B cell (primary cell): ENCODE measurements around the gene YIPF2. TPM values are rescaled to one million over a fixed set of nuclear protein-coding genes. Genes with fewer than 3 reads are reported as not detected.

Source experiments
- ATAC-seq: fragments of 200-7000 bp; cut with Tn5 transposase; one replicate; pipeline ENCODE4 v1.10.0; 2021; ENCODE audit warnings: low read depth, mild to moderate bottlenecking, moderate number of reproducible peaks, moderate library complexity
- CTCF ChIA-PET: fragments of 350-600 bp; sonication (Branson Sonifier 250); formaldehyde crosslinking; loops from one replicate; lab custom pipeline; 2021; ENCODE audit warnings: antibody characterized with exemption, inconsistent platforms; lab: Charles Lee
- POLR2A ChIA-PET: fragments of 350-600 bp; sonication (Branson Sonifier 250); formaldehyde crosslinking; loops from one replicate; lab custom pipeline; 2021; ENCODE audit warnings: antibody characterized with exemption; lab: Charles Lee
- DNase-seq: peaks from one replicate; pipeline ENCODE4 v3.0.0; 2013
- H2AFZ ChIP-seq: 2 replicates; pipeline ENCODE4 v1.6.1; 2012; ENCODE audit warnings: mild to moderate bottlenecking, low read depth, low read length; ENCODE audit not compliant: insufficient read depth, poor library complexity, severe bottlenecking
- H3K27ac ChIP-seq, 2 donors: 1 replicate in 1 of 2; 2 replicates in 1 of 2; pipeline ENCODE4 v1.5.1; 2012 to 2013; ENCODE audit warnings: low read length in 2 of 2, mild to moderate bottlenecking in 2 of 2, moderate library complexity in 1 of 2
- H3K27me3 ChIP-seq, 4 experiments: fragments of 200-600 bp in 1 of 4; sonication (generic) in 1 of 4; replicated peaks in 1 of 4; 1 replicate in 2 of 4; 2 replicates in 2 of 4; pipeline versions ENCODE4 v1.6.1 to v1.7.0; 2013 to 2016; ENCODE audit warnings: low read length in 3 of 4, mild to moderate bottlenecking in 2 of 4, mixed read lengths in 1 of 4, moderate library complexity in 1 of 4; ENCODE audit not compliant: insufficient read depth in 4 of 4, control insufficient read depth in 3 of 4; ENCODE audit errors: control extremely low read depth in 1 of 4
- H3K36me3 ChIP-seq, 2 experiments: replicated peaks in 1 of 2; 1 replicate in 1 of 2; 2 replicates in 1 of 2; pipeline versions ENCODE4 v1.6.1 to v1.7.1; 2013; ENCODE audit warnings: low read length in 1 of 2; ENCODE audit not compliant: insufficient read depth in 2 of 2, control insufficient read depth in 1 of 2; ENCODE audit errors: control extremely low read depth in 1 of 2, extremely low read depth in 1 of 2
- H3K4me1 ChIP-seq, 2 donors: fragments of 200-600 bp in 1 of 2; sonication (generic) in 1 of 2; 1 replicate in 1 of 2; 2 replicates in 1 of 2; pipeline versions ENCODE4 v1.5.1 to v1.6.1; 2013 to 2017; ENCODE audit warnings: low read length in 2 of 2; ENCODE audit not compliant: control insufficient read depth in 2 of 2, insufficient read depth in 2 of 2
- H3K4me2 ChIP-seq: replicated peaks from 2 replicates; pipeline ENCODE3; 2012; ENCODE audit warnings: mild to moderate bottlenecking, low read depth, low read length; ENCODE audit not compliant: poor library complexity, severe bottlenecking
- H3K4me3 ChIP-seq, 5 experiments: fragments of 200-600 bp in 1 of 5; sonication (generic) in 1 of 5; 1 replicate in 3 of 5; 2 replicates in 2 of 5; pipeline versions ENCODE4 v1.5.1 to v1.7.0; 2011 to 2016; ENCODE audit warnings: low read length in 4 of 5, mild to moderate bottlenecking in 4 of 5, low read depth in 2 of 5, control low read depth in 1 of 5, moderate library complexity in 1 of 5; ENCODE audit not compliant: insufficient read depth in 1 of 5; ENCODE audit errors: control extremely low read depth in 1 of 5, extremely low read depth in 1 of 5
- H3K79me2 ChIP-seq: fragments of 200-600 bp; sonication (generic); one replicate; pipeline ENCODE4 v1.6.0; 2016; ENCODE audit warnings: low read length; ENCODE audit not compliant: control insufficient read depth, insufficient read depth
- H3K9ac ChIP-seq: fragments of 200-600 bp; sonication (generic); 2 replicates; pipeline ENCODE4 v1.6.1; 2017; ENCODE audit warnings: mild to moderate bottlenecking, low read length, moderate library complexity
- H3K9me3 ChIP-seq, 3 donors: one replicate each; pipeline versions ENCODE4 v1.6.1 to v1.7.1; 2013; ENCODE audit warnings: low read length in 2 of 3; ENCODE audit not compliant: control insufficient read depth in 2 of 3, insufficient read depth in 1 of 3; ENCODE audit errors: control extremely low read depth in 1 of 3
- H4K20me1 ChIP-seq: 2 replicates; pipeline ENCODE4 v1.6.0; 2012; ENCODE audit warnings: mild to moderate bottlenecking, low read length; ENCODE audit not compliant: insufficient read depth, control insufficient read depth, poor library complexity, severe bottlenecking
- H3K27ac Mint-ChIP-seq: one replicate; pipeline ENCODE4 v1.8.0; 2021; ENCODE audit warnings: mixed read lengths
- H3K27me3 Mint-ChIP-seq: one replicate; pipeline ENCODE4 v1.8.0; 2021; ENCODE audit warnings: mixed read lengths
- H3K4me1 Mint-ChIP-seq: one replicate; pipeline ENCODE4 v1.8.0; 2021; ENCODE audit warnings: mixed read lengths
- H3K4me3 Mint-ChIP-seq: one replicate; pipeline ENCODE4 v1.8.0; 2021; ENCODE audit warnings: mixed read lengths
- H3K9me3 Mint-ChIP-seq: one replicate; pipeline ENCODE4 v1.8.0; 2022; ENCODE audit warnings: mixed read lengths; ENCODE audit not compliant: insufficient read depth
- EZH2 ChIP-seq: IDR thresholded peaks from 2 replicates; pipeline ENCODE4 v1.6.1; 2012; ENCODE audit warnings: borderline replicate concordance, low read depth, mild to moderate bottlenecking, moderate library complexity, low read length; ENCODE audit not compliant: insufficient read depth, poor library complexity, severe bottlenecking
- WGBS: methylation state at CpG from one replicate; pipeline ENCODE4 v1.1.5; 2013; ENCODE audit warnings: missing lambda C conversion rate; ENCODE audit not compliant: insufficient coverage; 5-methylcytosine and 5-hydroxymethylcytosine counted together
- intact Hi-C: fragments of 100-400 bp; cut with micrococcal nuclease; formaldehyde crosslinking; loops from one replicate; pipeline ENCODE4 v1.10.0; 2022
- polyA plus RNA-seq: library from polyadenylated mRNA; depleted of rRNA; stranded (reverse); fragments of >200 nt; gene quantifications from 2 replicates; pipeline ENCODE4 v1.2.3, GENCODE V29; 2012
- total RNA-seq, 2 donors: library from RNA; stranded (reverse); fragments of 120-200 nt in 1 of 2; gene quantifications; 1 replicate in 1 of 2; 2 replicates in 1 of 2; pipeline versions ENCODE4 v1.2.3 to v1.2.4, GENCODE V29; 2013 to 2022
- TF ChIP-seq, protein P1 (sequence below): fragments of 200-600 bp; IDR thresholded peaks from one replicate; pipeline ENCODE4 v1.8.0; 2022; ENCODE audit warnings: antibody characterized with exemption, mild to moderate bottlenecking

The YIPF2 gene
- total and polyA plus RNA-seq, 2 donors (not counting 1 experiment from before 2014, with no cell fraction given), result 19.8 to 34.8 TPM

DNA sequence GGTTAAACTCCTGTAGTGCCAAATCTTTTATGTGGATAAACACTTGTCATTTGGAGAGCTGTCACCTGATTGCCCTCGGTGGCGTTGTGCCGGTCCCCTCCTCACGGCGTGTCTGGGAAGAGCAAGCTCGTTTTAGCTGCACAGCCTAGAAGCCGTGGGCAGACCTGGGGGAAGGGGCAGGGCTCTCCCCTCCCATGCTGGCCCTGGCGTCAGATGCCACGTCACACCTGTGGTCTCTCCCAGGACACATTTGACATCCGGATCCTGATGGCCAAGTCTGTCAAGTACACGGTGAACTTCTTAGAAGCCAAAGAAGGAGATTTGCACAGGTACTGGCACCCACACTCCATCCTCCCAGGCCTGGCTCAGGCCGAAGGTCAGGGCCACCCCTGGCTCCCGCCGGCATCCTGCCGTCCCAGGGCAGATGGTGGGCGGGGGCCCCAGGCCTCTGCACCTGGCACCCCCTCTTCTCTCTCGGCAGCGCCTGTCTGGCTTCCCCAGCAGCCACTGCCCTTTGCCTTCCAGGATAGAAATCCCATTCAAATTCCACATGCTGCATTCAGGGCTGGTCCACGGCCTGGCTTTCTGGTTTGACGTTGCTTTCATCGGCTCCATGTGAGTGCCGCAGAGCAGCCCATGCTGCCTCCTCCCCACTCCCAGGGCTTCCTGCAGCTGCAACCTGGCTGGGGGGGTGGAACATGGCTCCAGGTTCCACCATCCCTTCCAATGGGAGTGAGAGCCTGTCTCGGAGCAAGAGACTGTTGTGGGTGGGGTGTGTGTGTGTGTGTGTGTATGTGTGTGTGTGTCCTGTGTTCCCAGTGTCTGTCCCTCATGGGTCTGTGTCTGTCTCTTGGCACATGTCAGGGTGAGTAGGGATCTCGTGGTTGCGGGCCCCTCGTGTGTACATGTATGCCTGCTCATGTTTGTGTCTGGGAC is 8.8 kb downstream of the YIPF2 start:
- Mint-ChIP-seq H3K27ac (no peak overlapping the region), H3K4me3 (no peak overlapping the region), H3K9me3 (no peaks in the 10 kb centered on the region), H3K27me3 (no peaks in the 10 kb centered on the region), H3K4me1 (peaks cover 4% of the 10 kb centered on the region)
- 94% methylated on average over 25 of the region's 26 CpGs for WGBS
- H3K36me3 ChIP-seq, result peaks cover 0 to 28% of the 10 kb centered on the region in 2 experiments
- no peaks in the 10 kb centered on the region for H3K9me3 ChIP-seq
- no peaks in the 10 kb centered on the region for H3K27me3 ChIP-seq
- H3K4me2 ChIP-seq, result no peak overlapping the region
- DNase-seq (no peak), ATAC-seq (no peak)
- H3K79me2 ChIP-seq, result no peaks in the 10 kb centered on the region
- H3K4me1 ChIP-seq, result no peaks in the 10 kb centered on the region
- CTCF ChIA-PET, result no interaction called here
- no peak overlapping the region for H3K9ac ChIP-seq
- POLR2A ChIA-PET, result no interaction called here
- no peak overlapping the region for H3K27ac ChIP-seq
- intact Hi-C loops, result no loop called here
- no peak overlapping the region for H3K4me3 ChIP-seq
- TF ChIP-seq, protein P1, sequence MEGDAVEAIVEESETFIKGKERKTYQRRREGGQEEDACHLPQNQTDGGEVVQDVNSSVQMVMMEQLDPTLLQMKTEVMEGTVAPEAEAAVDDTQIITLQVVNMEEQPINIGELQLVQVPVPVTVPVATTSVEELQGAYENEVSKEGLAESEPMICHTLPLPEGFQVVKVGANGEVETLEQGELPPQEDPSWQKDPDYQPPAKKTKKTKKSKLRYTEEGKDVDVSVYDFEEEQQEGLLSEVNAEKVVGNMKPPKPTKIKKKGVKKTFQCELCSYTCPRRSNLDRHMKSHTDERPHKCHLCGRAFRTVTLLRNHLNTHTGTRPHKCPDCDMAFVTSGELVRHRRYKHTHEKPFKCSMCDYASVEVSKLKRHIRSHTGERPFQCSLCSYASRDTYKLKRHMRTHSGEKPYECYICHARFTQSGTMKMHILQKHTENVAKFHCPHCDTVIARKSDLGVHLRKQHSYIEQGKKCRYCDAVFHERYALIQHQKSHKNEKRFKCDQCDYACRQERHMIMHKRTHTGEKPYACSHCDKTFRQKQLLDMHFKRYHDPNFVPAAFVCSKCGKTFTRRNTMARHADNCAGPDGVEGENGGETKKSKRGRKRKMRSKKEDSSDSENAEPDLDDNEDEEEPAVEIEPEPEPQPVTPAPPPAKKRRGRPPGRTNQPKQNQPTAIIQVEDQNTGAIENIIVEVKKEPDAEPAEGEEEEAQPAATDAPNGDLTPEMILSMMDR, result no peak
- no peak for TF ChIP-seq EZH2
- H4K20me1 ChIP-seq, result no peaks in the 10 kb centered on the region
- no peak overlapping the region for H2AFZ ChIP-seq

DNA sequence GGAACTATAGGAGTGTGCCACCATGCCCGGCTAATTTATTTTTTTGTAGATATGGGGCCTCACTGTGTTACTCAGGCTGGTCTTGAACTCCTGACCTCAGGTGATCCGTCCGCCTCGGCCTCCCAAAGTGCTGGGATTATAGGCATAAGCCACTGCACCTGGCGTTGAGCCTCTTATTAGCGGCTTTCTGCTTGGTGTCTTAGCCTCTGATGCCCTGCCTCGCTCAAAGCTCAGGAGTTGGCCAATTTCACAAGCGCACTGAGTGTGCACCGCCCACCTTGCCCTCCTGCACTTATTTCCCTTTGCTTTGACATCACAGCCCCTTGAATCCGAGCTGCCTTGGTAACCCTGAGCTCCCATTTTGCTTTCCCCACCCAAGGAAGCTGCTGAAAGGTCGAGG is 10.1 kb downstream of the YIPF2 start:
- WGBS, result 98% methylated on average over 9 of the region's 11 CpGs

More for the DNA sequence above, 10.1 kb downstream of the YIPF2 start:
- Mint-ChIP-seq H3K4me1 (peaks cover 4% of the 10 kb centered on the region), H3K4me3 (no peak overlapping the region), H3K27me3 (no peaks in the 10 kb centered on the region), H3K27ac (no peak overlapping the region), H3K9me3 (no peaks in the 10 kb centered on the region)
- Histone ChIP-seq H3K36me3 (peaks cover 0 to 34% of the 10 kb centered on the region in 2 experiments), H3K9me3 (no peaks in the 10 kb centered on the region), H3K4me2 (no peak overlapping the region), H3K4me3 (no peak overlapping the region), H3K27me3 (no peaks in the 10 kb centered on the region), H3K79me2 (no peaks in the 10 kb centered on the region), H2AFZ (no peak overlapping the region), H4K20me1 (no peaks in the 10 kb centered on the region), H3K9ac (no peak overlapping the region), H3K27ac (no peak overlapping the region), H3K4me1 (no peaks in the 10 kb centered on the region)
- intact Hi-C loops, result no loop called here
- TF ChIP-seq, protein P1, result no peak
- no peak for TF ChIP-seq EZH2
- ChIA-PET POLR2A (no interaction called here), CTCF (no interaction called here)
- ATAC-seq (no peak), DNase-seq (no peak)
